PFSK-1 (cell line): ENCODE data around the gene MRPL33.

Experiments used
- FOXP2 ChIP-seq: optimal IDR thresholded peaks from 2 replicates; pipeline ENCODE3; 2011; ENCODE audit warnings: borderline replicate concordance, control low read depth, inconsistent platforms; ENCODE audit not compliant: insufficient read depth; ENCODE audit errors: extremely low read length, extremely low read depth
- POLR2AphosphoS5 ChIP-seq: IDR thresholded peaks from 2 replicates; pipeline ENCODE4 v1.6.1; 2012; ENCODE audit warnings: low read depth, mild to moderate bottlenecking, control low read depth, low read length, moderate library complexity
- TAF1 ChIP-seq: IDR thresholded peaks from 2 replicates; pipeline ENCODE4 v1.6.1; 2012; ENCODE audit warnings: low read length, control low read depth, borderline replicate concordance; ENCODE audit not compliant: insufficient read depth

- TF ChIP-seq FOXP2 (no peak), POLR2AphosphoS5 (no peak), TAF1 (no peak)
These were observed 46.4 kb upstream of the MRPL33 start for GRCh38 chr2:27724905-27725701.
